ENCODE results near the gene HS3ST3A1. TPM values are rescaled to one million over a fixed set of nuclear protein-coding genes. Genes with fewer than 3 reads are reported as not detected.

The HS3ST3A1 gene
- total and polyA plus RNA-seq, 12 donors, result 0.12 to 4.1 (median 1.6) TPM; not detected in 1

DNA sequence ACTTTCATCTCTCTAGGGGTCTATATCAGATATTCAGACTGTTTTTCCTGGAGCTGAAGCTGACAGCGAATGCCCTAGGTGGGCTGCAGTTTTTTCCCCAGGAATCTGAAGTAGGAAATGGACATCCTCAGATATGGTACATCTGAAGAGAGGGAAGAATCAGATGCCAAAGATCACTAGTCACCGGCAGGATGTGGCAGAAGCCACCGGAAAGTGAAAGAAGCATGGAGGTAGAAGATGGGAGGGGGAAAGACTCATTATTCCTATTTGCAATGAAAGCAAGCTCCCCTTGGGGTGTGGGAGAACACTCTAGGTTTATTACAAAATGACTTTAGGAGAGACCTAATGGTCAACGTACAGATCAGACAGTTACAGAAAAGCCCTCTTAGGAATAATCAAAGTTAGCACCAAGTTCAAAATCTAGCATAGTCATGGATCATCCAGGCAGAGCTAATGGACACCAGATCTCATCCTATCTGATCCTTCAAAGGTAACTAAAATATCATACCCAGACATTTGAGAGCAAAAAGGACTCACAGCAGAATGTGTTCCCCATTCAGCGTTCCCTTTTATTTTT lies 110.7 kb downstream of the HS3ST3A1 start:
- no peak for ATAC-seq
- intact Hi-C loops (cut with DNase I), result loop anchor here in 1 of 10 donors (10.0 kb wide), 1 partner anchor 464 kb away; no protein-coding TSS in a partner anchor
- 76 to 83% methylated on average over 5 of the region's 5 CpGs for WGBS, 2 donors
- Histone ChIP-seq H3K27me3 (no peaks in the 10 kb centered on the region), H3K4me3 (no peak overlapping the region), H3K27ac (no peak overlapping the region), H3K9me3 (no peaks in the 10 kb centered on the region), H3K4me1 (no peaks in the 10 kb centered on the region), H3K36me3 (no peaks in the 10 kb centered on the region)
- DNase-seq, result no peak
- TF ChIP-seq, protein P1, sequence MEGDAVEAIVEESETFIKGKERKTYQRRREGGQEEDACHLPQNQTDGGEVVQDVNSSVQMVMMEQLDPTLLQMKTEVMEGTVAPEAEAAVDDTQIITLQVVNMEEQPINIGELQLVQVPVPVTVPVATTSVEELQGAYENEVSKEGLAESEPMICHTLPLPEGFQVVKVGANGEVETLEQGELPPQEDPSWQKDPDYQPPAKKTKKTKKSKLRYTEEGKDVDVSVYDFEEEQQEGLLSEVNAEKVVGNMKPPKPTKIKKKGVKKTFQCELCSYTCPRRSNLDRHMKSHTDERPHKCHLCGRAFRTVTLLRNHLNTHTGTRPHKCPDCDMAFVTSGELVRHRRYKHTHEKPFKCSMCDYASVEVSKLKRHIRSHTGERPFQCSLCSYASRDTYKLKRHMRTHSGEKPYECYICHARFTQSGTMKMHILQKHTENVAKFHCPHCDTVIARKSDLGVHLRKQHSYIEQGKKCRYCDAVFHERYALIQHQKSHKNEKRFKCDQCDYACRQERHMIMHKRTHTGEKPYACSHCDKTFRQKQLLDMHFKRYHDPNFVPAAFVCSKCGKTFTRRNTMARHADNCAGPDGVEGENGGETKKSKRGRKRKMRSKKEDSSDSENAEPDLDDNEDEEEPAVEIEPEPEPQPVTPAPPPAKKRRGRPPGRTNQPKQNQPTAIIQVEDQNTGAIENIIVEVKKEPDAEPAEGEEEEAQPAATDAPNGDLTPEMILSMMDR (IDR thresholded peaks at IDR 0.05), result no peak

DNA sequence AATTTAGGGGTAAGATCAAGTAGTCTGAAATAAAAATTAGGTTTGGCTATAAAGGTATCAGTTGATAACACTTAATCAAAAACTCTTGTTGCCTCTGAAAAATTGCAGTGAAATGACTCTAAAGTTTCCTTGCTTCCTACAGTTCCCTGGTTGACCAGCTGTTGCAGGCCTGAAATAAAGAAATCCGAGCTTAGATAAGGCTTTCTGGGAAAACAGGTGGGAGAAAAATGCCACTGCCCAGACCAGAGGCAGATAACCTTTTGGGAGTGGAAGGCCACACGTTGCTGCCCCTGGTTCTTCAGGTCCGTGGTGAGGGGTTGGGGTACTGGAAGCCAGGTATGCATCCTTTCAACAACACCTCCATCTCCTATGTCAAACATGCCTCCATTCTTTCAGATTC lies 111.3 kb downstream of the HS3ST3A1 start:
- intact Hi-C loops (cut with DNase I), result loop anchor here in 1 of 10 donors (10.0 kb wide), 1 partner anchor 464 kb away; no protein-coding TSS in a partner anchor
- DNase-seq (no peak), ATAC-seq (no peak)
- Histone ChIP-seq H3K27me3 (no peaks in the 10 kb centered on the region), H3K27ac (no peak overlapping the region), H3K4me3 (no peak overlapping the region), H3K9me3 (no peaks in the 10 kb centered on the region), H3K36me3 (no peaks in the 10 kb centered on the region), H3K4me1 (no peaks in the 10 kb centered on the region)
- TF ChIP-seq, protein P1 (IDR thresholded peaks at IDR 0.05), result no peak
- 50 to 60% methylated on average over 3 of the region's 3 CpGs for WGBS, 2 donors

DNA sequence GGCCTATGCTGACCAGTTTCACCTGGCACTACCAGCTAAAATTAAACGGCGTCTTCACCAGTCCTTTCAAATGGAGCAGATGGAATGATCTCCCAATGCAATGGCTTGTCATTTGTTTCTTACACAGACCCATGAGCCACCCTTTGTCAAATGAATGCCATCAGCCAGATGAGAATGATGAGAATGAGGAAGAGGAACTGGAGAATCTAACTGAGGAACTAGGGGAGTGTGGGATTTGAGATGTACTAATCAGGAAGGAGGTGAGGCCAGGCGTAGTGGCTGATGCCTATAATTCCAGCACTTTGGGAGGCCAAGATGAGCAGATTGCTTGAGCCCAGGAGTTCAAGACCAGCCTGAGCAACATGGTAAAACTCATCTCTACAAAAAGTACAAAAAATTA lies 116.4 kb downstream of the HS3ST3A1 start:
- H3K4me1 ChIP-seq, result no peaks in the 10 kb centered on the region
- peaks cover 0 to 17% (median 10%) of the 10 kb centered on the region in 11 donors for H3K9me3 ChIP-seq
- WGBS, 2 donors, result 87 to 89% methylated on average over 3 of the region's 3 CpGs
- ATAC-seq (no peak), DNase-seq (no peak)
- H3K4me3 ChIP-seq, result no peak overlapping the region
- TF ChIP-seq, protein P1 (IDR thresholded peaks at IDR 0.05), result no peak
- no peaks in the 10 kb centered on the region for H3K27me3 ChIP-seq
- intact Hi-C loops (cut with DNase I), result no loop called here
- no peak overlapping the region for H3K27ac ChIP-seq
- no peaks in the 10 kb centered on the region for H3K36me3 ChIP-seq

DNA sequence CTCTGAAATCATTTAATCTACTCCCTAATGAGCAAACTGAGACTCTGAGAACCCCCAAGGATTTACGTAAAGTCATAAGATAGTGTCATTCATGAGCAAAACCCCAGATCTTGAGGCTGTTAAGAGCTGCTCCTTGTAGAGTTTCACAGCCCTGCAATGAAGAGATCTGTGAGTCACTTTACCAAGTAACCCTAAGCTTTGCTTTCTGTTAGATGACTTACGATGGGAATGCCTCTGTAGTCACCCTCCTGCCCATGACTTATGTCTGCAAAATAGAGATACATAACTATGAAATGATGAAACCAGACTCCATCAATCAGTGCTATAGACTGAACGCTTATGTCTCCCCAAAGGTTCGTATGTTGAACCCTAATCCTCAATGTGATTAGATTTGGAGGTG lies 117.7 kb downstream of the HS3ST3A1 start:
- H3K4me3 ChIP-seq, result no peak overlapping the region
- WGBS, 2 donors, result 94 to 95% methylated on average over 4 of the region's 4 CpGs
- no peaks in the 10 kb centered on the region for H3K36me3 ChIP-seq
- ATAC-seq (no peak), DNase-seq (no peak)
- H3K27ac ChIP-seq, result no peak overlapping the region
- intact Hi-C loops (cut with DNase I), result no loop called here
- H3K27me3 ChIP-seq, result no peaks in the 10 kb centered on the region
- H3K4me1 ChIP-seq, result no peaks in the 10 kb centered on the region
- H3K9me3 ChIP-seq, result peaks cover 0 to 24% (median 11%) of the 10 kb centered on the region in 11 donors
- TF ChIP-seq, protein P1 (IDR thresholded peaks at IDR 0.05), result no peak

Measured in heart right ventricle (tissue), 16 donors.